ENCODE data around the gene RCVRN. TPM values are rescaled to one million over a fixed set of nuclear protein-coding genes. Genes with fewer than 3 reads are reported as not detected.

RCVRN gene
- total and polyA plus RNA-seq, 12 donors, result 0.11 to 0.66 (median 0.29) TPM; not detected in 3

DNA sequence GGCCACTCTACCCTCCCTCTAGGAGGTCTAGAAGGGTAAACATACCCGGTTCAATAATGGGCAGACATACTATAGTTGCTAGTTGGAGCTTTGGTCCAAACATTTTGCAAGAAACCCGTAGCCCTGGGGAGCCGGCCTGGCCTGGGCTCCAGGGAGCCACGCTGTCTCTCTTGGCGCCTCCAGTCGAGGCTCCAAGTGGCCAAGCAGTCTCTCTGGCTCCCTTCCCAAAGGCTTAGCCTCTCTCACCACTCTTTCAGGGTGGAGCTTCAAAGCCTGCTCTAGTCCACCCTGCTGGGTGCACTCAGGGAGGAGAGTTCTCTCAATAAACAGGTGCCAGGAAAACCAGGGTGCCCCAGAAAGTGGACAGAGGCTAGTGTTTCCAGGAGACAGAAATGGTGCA, 32.2 kb downstream of the RCVRN start:
- H3K36me3 ChIP-seq, result no peaks in the 10 kb centered on the region
- DNase-seq, result peak in 1 of 2 donors; percentile 19
- peaks cover 0 to 4% (median 0%) of the 10 kb centered on the region in 7 donors for H3K27me3 ChIP-seq
- no peak overlapping the region for H3K27ac ChIP-seq
- whole genome bisulfite sequencing, 2 donors, result 70 to 73% methylated on average over 6 of the region's 6 CpGs
- intact Hi-C loops (cut with DNase I), result no loop called here
- ATAC-seq, result peak in 1 of 8 donors; percentile 10
- no peaks in the 10 kb centered on the region for H3K9me3 ChIP-seq
- TF ChIP-seq, protein P1, sequence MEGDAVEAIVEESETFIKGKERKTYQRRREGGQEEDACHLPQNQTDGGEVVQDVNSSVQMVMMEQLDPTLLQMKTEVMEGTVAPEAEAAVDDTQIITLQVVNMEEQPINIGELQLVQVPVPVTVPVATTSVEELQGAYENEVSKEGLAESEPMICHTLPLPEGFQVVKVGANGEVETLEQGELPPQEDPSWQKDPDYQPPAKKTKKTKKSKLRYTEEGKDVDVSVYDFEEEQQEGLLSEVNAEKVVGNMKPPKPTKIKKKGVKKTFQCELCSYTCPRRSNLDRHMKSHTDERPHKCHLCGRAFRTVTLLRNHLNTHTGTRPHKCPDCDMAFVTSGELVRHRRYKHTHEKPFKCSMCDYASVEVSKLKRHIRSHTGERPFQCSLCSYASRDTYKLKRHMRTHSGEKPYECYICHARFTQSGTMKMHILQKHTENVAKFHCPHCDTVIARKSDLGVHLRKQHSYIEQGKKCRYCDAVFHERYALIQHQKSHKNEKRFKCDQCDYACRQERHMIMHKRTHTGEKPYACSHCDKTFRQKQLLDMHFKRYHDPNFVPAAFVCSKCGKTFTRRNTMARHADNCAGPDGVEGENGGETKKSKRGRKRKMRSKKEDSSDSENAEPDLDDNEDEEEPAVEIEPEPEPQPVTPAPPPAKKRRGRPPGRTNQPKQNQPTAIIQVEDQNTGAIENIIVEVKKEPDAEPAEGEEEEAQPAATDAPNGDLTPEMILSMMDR (IDR thresholded peaks at IDR 0.05), result no peak
- H3K4me3 ChIP-seq, result no peak overlapping the region
- no peaks in the 10 kb centered on the region for H3K4me1 ChIP-seq

DNA sequence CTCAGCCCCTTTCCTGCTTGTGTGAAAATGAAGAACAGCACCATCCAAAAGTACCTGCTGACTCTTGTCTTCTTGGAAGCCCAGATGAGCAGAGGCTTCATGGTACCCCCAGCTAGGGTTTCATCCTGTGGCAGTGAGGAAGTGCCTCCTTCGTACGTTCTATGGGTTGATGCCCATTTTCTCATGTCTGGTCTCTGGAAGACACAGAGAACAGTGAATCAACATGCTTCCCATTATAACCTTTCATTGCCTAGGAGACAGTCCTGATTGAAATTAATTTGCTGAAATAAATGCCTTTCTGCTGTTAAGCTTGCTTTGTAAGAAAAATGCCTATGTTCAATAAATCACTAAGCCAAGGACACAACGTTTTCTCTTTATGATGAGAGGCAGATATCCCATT, 36.5 kb downstream of the RCVRN start:
- H3K36me3 ChIP-seq, result no peaks in the 10 kb centered on the region
- intact Hi-C loops (cut with DNase I), result no loop called here
- WGBS, 2 donors, result 73 to 83% methylated on average over 3 of the region's 3 CpGs
- ATAC-seq, result no peak
- H3K9me3 ChIP-seq, result peaks cover 0 to 7% (median 0%) of the 10 kb centered on the region in 11 donors
- TF ChIP-seq, protein P1 (IDR thresholded peaks at IDR 0.05), result no peak
- H3K4me3 ChIP-seq, result no peak overlapping the region
- no peak overlapping the region for H3K27ac ChIP-seq
- DNase-seq, result no peak
- H3K4me1 ChIP-seq, result no peaks in the 10 kb centered on the region
- H3K27me3 ChIP-seq, result peaks cover 0 to 4% (median 0%) of the 10 kb centered on the region in 7 donors

DNA sequence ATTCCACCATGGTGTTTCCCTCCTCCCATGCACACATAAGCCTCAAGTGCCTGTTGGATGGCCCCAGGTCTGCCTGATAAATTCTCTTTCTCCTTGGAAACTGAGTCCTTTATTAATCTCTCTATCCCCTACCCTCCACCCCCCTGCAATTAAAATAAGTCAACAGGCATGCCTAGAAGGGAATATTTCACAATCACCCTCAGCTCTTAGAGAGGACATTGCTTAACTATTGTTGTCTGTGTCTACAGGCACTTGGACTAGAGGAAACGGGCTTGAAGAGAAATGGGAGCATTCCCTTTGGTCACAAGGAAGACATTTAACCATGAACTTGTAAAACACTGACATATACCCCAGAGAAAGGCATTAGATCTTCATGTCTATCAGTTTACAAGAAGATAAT, 39.5 kb downstream of the RCVRN start:
- TF ChIP-seq, protein P1 (IDR thresholded peaks at IDR 0.05), result no peak
- peaks cover 0 to 21% (median 0%) of the 10 kb centered on the region in 11 donors for H3K9me3 ChIP-seq
- no peak overlapping the region for H3K4me3 ChIP-seq
- ATAC-seq (no peak), DNase-seq (no peak)
- intact Hi-C loops (cut with DNase I), result no loop called here
- no peak overlapping the region for H3K27ac ChIP-seq
- H3K27me3 ChIP-seq, result peaks cover 0 to 4% (median 0%) of the 10 kb centered on the region in 7 donors
- WGBS, 2 donors, result 43 to 80% methylated on average over 1 of the region's 1 CpG
- no peaks in the 10 kb centered on the region for H3K36me3 ChIP-seq
- H3K4me1 ChIP-seq, result no peaks in the 10 kb centered on the region

DNA sequence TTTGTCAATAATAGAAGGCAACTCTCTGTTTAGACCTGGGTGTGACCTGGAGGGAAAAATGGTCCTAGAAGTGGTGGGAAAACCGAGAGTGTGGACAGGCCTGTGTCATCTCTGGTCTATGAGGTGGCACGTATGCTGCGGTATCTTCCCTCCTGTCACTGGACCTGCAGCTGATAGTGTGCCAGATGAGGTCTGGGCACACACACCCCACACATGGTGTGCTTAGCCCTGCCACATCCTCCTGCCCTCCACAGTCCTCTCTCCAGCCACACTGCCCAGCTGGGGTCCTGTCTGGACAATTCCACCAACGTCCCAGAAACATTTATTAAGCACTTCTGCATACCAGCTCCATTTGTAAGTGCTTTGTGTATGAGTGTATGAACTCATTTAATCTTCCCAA, 42.1 kb downstream of the RCVRN start:
- no peaks in the 10 kb centered on the region for H3K36me3 ChIP-seq
- no peak overlapping the region for H3K27ac ChIP-seq
- H3K4me3 ChIP-seq, result no peak overlapping the region
- WGBS, 2 donors, result 57 to 70% methylated on average over 4 of the region's 4 CpGs
- no peak for DNase-seq
- no peak for ATAC-seq
- H3K4me1 ChIP-seq, result no peaks in the 10 kb centered on the region
- TF ChIP-seq, protein P1 (IDR thresholded peaks at IDR 0.05), result no peak
- peaks cover 0 to 4% (median 0%) of the 10 kb centered on the region in 7 donors for H3K27me3 ChIP-seq
- intact Hi-C loops (cut with DNase I), result no loop called here
- H3K9me3 ChIP-seq, result peaks cover 0 to 42% (median 7%) of the 10 kb centered on the region in 11 donors

All from heart right ventricle (tissue), 16 donors.